ENCODE results near the gene CLCN1.

Gene CLCN1

GRCh38 chr7:143387156-143387975 is 71.5 kb downstream of the CLCN1 start:
- no peak for DNase-seq (ENCODE audit: extremely low read depth, low read depth)
- TF ChIP-seq CTCF (IDR thresholded peaks at IDR 0.05; ENCODE audit: low read depth, low read length), result no peak

GRCh38 chr7:143388051-143388450 is 72.1 kb downstream of the CLCN1 start:
- no peak for TF ChIP-seq CTCF (IDR thresholded peaks at IDR 0.05; ENCODE audit: low read depth, low read length)

GRCh38 chr7:143388491-143389101 is 72.7 kb downstream of the CLCN1 start:
- no peak for DNase-seq (ENCODE audit: extremely low read depth, low read depth)
- no peak for TF ChIP-seq CTCF (IDR thresholded peaks at IDR 0.05; ENCODE audit: low read depth, low read length)

More at GRCh38 chr7:143388051-143388450, 72.1 kb downstream of the CLCN1 start:
- no peak for DNase-seq (ENCODE audit: extremely low read depth, low read depth)

- no peak for DNase-seq (ENCODE audit: extremely low read depth, low read depth)
- no peak for TF ChIP-seq CTCF (IDR thresholded peaks at IDR 0.05; ENCODE audit: low read depth, low read length)
Observed at GRCh38 chr7:143389316-143390103, 73.6 kb downstream of the CLCN1 start.

- no peak for TF ChIP-seq CTCF (IDR thresholded peaks at IDR 0.05; ENCODE audit: low read depth, low read length)
- DNase-seq (ENCODE audit: extremely low read depth, low read depth), result no peak
Observed at GRCh38 chr7:143390104-143390772, 74.3 kb downstream of the CLCN1 start.

- DNase-seq (ENCODE audit: extremely low read depth, low read depth), result no peak
- TF ChIP-seq CTCF (IDR thresholded peaks at IDR 0.05; ENCODE audit: low read depth, low read length), result no peak
Observed at GRCh38 chr7:143390773-143391317, 74.9 kb downstream of the CLCN1 start.
